Keratinocyte (primary cell): ENCODE results near the gene GPRC5B.

Source experiments
- EZH2 ChIP-seq: IDR thresholded peaks from one replicate; pipeline ENCODE4 v1.6.1; 2012; ENCODE audit warnings: inconsistent platforms, mild to moderate bottlenecking, low read length, moderate library complexity
- TF ChIP-seq, protein P1 (sequence below), 3 experiments: IDR thresholded peaks in 1 of 3; conservative IDR thresholded peaks in 1 of 3; optimal IDR thresholded peaks in 1 of 3; 2 replicates in 2 of 3; 3 replicates in 1 of 3; pipeline versions ENCODE3 to v1.5.1; 2011; ENCODE audit warnings: low read length in 3 of 3, mild to moderate bottlenecking in 3 of 3, moderate library complexity in 2 of 3, control low read depth in 1 of 3, inconsistent platforms in 1 of 3; ENCODE audit not compliant: insufficient read depth in 2 of 3; ENCODE audit errors: extremely low read depth in 1 of 3

DNA sequence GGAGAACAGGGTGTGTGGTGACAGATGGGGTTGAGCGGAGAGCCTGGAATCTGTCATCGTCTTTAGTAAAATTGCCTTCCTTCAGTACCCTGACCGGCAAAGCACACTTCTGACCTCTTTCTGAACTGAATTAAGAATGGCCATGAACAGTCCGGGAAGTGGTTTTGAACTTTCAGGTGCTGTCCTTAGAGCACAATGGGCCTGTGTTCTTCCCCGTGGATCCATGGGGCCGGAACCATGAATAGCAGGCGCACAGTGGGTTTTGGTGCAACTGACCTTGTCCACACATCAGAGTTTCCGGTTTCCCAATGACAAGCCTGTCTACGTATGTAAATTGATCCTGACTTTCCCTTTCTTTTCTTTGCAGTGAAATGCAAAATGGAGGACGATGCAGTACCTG lies 28.5 kb downstream of the GPRC5B start:
- TF ChIP-seq, protein P1, sequence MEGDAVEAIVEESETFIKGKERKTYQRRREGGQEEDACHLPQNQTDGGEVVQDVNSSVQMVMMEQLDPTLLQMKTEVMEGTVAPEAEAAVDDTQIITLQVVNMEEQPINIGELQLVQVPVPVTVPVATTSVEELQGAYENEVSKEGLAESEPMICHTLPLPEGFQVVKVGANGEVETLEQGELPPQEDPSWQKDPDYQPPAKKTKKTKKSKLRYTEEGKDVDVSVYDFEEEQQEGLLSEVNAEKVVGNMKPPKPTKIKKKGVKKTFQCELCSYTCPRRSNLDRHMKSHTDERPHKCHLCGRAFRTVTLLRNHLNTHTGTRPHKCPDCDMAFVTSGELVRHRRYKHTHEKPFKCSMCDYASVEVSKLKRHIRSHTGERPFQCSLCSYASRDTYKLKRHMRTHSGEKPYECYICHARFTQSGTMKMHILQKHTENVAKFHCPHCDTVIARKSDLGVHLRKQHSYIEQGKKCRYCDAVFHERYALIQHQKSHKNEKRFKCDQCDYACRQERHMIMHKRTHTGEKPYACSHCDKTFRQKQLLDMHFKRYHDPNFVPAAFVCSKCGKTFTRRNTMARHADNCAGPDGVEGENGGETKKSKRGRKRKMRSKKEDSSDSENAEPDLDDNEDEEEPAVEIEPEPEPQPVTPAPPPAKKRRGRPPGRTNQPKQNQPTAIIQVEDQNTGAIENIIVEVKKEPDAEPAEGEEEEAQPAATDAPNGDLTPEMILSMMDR (optimal IDR thresholded peaks at IDR 0.05 in 1 of 3, IDR thresholded peaks at IDR 0.05 in 1 of 3, conservative IDR thresholded peaks at IDR 0.05 in 1 of 3; ENCODE audit: extremely low read depth in 1 of 3, insufficient read depth in 2 of 3, low read length in 3 of 3): no peak
- TF ChIP-seq EZH2: no peak
